K562 (cell line): ENCODE results near the gene SDCCAG8. TPM values are rescaled to one million over a fixed set of nuclear protein-coding genes. Genes with fewer than 3 reads are reported as not detected.

Experiments
- EP300 ChIP-seq: IDR thresholded peaks from 2 replicates; pipeline ENCODE4 v1.6.1; 2012; ENCODE audit warnings: low read length, improper control_type of control experiment
- FOXA3 ChIP-seq, 2 experiments: fragments of 450-650 bp in 1 of 2; sonication (generic) in 1 of 2; formaldehyde crosslinking; IDR thresholded peaks in 1 of 2; conservative IDR thresholded peaks in 1 of 2; 2 replicates each; pipeline versions ENCODE4 v1.4.0 to v1.8.0; 2020 to 2022; ENCODE audit warnings: mild to moderate bottlenecking in 2 of 2, missing genetic modification reagents in 1 of 2
- HMG20B ChIP-seq: fragments of 250-450 bp; sonication (Bioruptor Pico); IDR thresholded peaks from 2 replicates; pipeline ENCODE4 v1.5.0; 2021; ENCODE audit warnings: mild to moderate bottlenecking
- polyA plus RNA-seq, 8 experiments: library from polyadenylated mRNA; depleted of rRNA in 4 of 8; stranded (reverse) in 5 of 8; unstranded in 3 of 8; fragments of >200 nt; fragmentation: Nextera tagmentation in 2 of 8; fragmentation: Illumina TruSeq in 1 of 8; extraction: Ambion mirVana in 2 of 8; extraction: Trizol in 1 of 8; gene quantifications; 2 replicates each; pipeline versions ENCODE4 v1.2.1 to v1.2.3, GENCODE V29; 2011 to 2014; ENCODE audit warnings: inconsistent platforms in 1 of 8, missing spikeins in 1 of 8
- total RNA-seq, 7 experiments: library from RNA; depleted of rRNA in 6 of 7; stranded (reverse); fragments of >200 nt in 6 of 7; fragmentation: Illumina TruSeq in 2 of 7; extraction: Trizol in 2 of 7; gene quantifications; 2 replicates each; pipeline versions ENCODE4 v1.2.1 to v1.2.3, GENCODE V29; 2011 to 2021; ENCODE audit warnings: low replicate concordance in 1 of 7
- TF ChIP-seq, protein P1 (sequence below): fragments of 450-650 bp; IDR thresholded peaks from 2 replicates; pipeline ENCODE4 v1.6.1; 2016; ENCODE audit warnings: low read depth

The SDCCAG8 gene
- total and polyA plus RNA-seq, 9 of the 15 experiments (the other 6 are each of a cell fraction or from before 2014, with no cell fraction given): 17.9 to 36.7 (median 25.4) TPM

- TF ChIP-seq FOXA3 (CRISPR knock-in tag; conservative IDR thresholded peaks at IDR 0.05 in 1 of 2, IDR thresholded peaks at IDR 0.05 in 1 of 2) (peak in 1 of 2 experiments; percentile 31; a peak in 1 of 4 replicates), EP300 (no peak), HMG20B (no peak)
- TF ChIP-seq, protein P1, sequence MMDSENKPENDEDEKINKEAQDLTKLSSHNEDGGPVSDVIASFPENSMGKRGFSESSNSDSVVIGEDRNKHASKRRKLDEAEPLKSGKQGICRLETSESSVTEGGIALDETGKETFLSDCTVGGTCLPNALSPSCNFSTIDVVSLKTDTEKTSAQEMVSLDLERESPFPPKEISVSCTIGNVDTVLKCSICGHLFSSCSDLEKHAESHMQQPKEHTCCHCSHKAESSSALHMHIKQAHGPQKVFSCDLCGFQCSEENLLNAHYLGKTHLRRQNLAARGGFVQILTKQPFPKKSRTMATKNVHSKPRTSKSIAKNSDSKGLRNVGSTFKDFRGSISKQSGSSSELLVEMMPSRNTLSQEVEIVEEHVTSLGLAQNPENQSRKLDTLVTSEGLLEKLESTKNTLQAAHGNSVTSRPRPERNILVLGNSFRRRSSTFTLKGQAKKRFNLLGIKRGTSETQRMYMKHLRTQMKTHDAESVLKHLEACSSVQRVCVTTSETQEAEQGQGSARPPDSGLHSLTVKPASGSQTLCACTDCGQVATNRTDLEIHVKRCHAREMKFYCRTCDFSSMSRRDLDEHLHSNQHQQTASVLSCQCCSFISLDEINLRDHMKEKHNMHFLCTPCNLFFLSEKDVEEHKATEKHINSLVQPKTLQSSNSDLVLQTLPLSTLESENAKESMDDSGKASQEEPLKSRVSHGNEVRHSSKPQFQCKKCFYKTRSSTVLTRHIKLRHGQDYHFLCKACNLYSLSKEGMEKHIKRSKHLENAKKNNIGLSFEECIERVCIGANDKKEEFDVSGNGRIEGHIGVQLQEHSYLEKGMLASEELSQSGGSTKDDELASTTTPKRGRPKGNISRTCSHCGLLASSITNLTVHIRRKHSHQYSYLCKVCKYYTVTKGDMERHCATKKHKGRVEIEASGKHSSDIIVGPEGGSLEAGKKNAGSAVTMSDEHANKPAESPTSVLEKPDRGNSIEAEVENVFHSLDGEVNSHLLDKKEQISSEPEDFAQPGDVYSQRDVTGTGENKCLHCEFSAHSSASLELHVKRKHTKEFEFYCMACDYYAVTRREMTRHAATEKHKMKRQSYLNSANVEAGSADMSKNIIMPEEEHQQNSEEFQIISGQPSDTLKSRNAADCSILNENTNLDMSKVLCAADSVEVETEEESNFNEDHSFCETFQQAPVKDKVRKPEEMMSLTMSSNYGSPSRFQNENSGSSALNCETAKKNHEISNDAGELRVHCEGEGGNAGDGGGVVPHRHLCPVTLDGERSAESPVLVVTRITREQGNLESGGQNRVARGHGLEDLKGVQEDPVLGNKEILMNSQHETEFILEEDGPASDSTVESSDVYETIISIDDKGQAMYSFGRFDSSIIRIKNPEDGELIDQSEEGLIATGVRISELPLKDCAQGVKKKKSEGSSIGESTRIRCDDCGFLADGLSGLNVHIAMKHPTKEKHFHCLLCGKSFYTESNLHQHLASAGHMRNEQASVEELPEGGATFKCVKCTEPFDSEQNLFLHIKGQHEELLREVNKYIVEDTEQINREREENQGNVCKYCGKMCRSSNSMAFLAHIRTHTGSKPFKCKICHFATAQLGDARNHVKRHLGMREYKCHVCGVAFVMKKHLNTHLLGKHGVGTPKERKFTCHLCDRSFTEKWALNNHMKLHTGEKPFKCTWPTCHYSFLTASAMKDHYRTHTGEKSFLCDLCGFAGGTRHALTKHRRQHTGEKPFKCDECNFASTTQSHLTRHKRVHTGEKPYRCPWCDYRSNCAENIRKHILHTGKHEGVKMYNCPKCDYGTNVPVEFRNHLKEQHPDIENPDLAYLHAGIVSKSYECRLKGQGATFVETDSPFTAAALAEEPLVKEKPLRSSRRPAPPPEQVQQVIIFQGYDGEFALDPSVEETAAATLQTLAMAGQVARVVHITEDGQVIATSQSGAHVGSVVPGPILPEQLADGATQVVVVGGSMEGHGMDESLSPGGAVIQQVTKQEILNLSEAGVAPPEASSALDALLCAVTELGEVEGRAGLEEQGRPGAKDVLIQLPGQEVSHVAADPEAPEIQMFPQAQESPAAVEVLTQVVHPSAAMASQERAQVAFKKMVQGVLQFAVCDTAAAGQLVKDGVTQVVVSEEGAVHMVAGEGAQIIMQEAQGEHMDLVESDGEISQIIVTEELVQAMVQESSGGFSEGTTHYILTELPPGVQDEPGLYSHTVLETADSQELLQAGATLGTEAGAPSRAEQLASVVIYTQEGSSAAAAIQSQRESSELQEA: no peak
These were observed 13.1 kb downstream of the SDCCAG8 start (continued) for GRCh38 chr1:243268751-243269460.
